Measurements from ENCODE around the gene GSG1L.
"Not testable (repeated sequence)": the region's sequence is repeated elsewhere in the genome, so short reads cannot be mapped to it uniquely, and the experiment has no call there.

Gene GSG1L

DNA sequence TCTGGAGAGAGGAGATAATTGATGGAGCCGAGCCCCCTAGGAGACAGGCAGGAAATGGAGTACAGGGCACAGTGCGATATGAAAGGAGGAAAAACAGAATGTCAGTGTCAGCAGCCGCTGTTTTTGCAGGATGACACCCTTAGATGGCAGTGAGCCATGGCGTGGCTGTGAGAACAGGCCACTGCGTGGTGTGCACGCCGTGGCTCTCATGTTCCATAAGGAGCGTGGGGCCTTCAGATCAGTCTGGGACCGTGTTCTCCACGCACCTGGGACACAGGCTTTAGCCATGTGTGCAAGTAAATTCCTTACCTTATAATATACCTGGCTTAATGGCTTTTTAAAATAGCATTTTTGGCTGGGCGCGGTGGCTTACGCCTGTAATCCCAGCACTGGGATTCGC is 315.6 kb downstream of the GSG1L start:
- DNase-seq = no peak

DNA sequence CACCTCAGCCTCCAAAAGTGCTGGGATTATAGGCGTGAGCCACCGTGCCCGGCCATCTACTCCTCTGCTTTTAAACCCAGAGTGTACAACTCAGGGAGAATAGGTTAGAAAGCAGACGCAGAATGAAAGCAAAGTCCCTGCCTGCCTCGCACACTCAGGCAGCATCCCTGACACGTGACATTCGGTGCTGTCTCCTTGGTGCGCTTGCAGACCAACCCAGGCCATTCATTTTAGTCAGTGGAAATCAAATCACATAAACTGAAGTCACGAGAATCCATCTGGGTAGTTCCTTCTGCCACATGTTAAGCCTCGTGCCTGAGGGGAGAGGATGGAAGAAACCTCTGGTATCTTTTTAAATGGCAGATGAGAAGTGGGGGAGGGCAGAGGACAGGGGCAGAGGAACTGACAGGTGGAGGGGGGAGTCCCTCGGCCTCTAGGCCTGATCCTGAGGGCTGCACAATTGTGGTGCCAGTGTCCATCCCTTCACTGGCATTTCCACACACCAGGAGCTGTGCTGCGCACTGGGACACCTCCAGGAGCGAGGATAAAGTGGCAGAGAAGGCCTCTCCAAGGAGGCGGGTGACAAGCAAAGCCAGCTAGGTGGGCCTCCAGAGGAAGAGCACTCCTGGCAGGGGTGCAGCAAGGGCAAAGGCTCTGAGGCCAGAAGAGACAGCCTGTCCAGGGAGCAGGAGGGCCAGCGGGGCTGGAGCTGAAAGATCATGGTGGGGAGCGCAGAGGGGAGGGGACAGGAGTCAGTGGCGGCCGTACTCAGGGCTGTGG is 317.2 kb downstream of the GSG1L start:
- no peak for DNase-seq

DNA sequence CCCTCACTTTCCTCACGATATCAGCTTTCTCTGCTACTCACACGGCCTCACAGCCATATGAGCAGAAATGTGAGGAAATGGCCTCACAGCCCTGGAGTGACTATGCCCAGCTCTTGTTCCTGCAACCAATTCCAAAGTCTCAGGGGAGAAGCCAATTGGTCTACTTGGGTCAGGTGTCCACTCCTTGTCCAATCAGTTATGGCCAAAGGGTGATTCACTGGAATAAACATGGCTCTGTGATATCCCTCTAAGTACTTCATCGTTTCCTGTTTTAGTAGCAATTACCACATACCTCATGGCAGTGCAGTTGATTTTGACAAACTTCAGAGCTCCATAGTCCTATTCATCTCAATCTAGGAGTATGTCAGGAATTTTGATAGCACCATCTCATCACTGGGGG is 318.2 kb downstream of the GSG1L start:
- DNase-seq = no peak

DNA sequence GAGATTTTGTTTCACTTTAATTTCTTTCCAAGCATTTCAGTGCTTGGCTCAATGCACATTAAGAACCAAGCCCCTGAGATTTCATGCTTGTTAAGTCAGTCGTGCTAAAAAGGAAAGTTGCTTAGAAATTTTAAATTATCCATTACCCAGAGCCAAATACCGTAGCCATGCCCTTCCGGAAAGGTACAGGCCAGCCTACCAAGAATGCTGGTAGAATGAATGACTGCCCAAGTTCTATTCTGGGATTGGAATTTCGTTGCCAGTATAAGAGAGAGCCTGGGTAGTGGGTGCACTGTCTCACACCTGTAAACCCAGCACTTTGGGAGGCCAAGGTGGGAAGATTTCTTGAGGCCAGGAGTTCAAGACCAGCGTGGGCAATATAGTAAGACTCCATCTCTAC is 319.6 kb downstream of the GSG1L start:
- no peak for DNase-seq

DNA sequence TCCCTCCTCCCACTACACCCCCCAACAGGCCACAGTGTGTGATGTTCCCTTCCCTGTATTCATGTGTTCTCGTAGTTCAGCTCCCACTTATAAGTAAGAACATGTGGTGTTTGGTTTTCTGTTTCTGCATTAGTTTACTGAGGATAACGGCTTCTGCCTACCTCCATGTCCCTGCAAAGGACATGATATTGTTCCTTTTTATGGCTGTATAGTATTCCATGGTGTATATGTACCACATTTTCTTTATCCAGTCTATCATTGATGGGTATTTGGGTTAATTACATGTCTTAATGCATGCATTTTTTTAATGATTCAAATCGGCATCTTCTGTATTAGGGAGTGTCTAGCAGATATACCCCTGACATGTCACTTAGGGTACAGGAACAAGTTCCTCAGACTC is 320.5 kb downstream of the GSG1L start:
- DNase-seq = not testable (repeated sequence)

DNA sequence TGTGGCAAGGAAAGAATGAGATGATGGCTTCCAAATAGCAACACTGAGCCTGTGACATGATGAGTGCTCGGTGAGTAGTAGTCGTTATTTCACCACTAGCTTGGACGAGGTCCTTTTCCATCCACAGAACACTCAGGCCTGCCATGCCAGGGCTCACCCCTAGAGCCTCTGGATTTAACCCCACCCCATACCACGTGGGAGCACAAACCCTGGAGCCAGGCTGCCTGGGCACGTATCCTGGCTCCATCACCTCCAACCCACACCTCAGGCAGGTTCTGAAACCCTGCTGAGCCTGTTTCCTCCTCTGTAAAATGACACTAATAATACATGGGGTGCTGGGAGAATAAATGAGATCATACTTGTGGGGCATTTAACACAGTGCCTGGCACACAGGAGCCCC is 321.2 kb downstream of the GSG1L start:
- DNase-seq = no peak

GRCh38 chr16:27740496-27741201 is 322.9 kb downstream of the GSG1L start:
- DNase-seq = no peak

DNA sequence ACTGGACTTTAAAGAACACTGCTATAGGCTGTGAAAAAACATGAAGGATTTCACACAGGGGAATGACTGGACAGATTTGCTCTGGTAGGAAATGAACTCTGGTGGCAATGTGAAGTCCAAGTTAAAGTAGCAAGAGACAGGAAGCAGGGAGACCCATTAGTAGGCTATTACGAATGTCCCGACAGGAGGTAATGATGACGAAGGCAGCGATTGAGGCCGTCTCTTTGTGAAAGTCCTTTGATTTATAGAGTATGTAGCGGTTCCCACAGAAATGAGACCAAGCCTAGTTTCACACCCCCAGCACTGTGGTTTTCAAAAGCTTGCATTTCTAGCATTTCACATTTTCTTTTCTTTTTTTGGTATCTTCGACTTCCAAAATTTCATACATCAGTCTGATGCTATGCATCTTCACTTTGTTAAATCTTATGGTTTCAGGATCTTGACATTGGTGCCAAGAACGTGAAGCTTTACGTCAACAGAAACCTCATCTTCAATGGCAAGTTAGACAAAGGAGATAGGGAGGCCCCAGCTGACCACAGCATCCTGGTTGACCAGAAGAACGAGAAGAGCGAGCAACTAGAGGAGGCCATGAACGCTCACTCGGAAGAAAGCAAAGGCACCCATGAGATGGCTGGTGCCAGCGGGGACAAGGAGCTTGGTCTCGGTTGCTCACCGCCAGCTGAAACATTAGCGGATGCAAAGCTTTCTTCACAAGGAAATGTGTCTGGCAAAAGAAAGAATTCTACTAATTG is 323.7 kb downstream of the GSG1L start:
- no peak for DNase-seq

DNA sequence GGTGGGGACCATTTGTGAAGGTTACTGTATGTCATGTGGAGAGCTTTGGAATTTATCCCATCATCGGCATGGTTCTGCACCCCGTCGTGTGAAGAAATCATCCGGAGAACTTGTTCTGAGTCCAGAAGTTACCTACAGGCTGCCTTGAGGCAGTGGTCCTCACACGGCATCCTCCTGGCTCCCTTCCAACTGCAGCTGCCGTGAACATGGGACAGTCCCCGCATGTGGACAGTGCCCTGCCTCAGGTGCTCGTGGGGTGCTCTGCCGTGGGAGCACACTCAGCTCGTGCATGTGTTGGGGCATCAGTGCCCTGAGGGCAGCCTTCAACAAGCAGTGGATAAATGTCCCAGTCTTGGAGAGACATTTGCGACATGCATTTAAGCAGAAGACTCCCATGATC is 324.9 kb downstream of the GSG1L start:
- DNase-seq = no peak
